ENCODE data around the gene KRTAP5-9.
"Not testable (repeated sequence)": the region's sequence is repeated elsewhere in the genome, so short reads cannot be mapped to it uniquely, and the experiment has no call there.

Gene KRTAP5-9

GRCh38 chr11:71534711-71535608 is 13.3 kb upstream of the KRTAP5-9 start:
- not testable (repeated sequence) for DNase-seq

- DNase-seq = no peak
Measured at GRCh38 chr11:71535825-71536224, 12.4 kb upstream of the KRTAP5-9 start.

GRCh38 chr11:71537537-71537936 is 10.7 kb upstream of the KRTAP5-9 start:
- DNase-seq = no peak

GRCh38 chr11:71537977-71538665 is 10.1 kb upstream of the KRTAP5-9 start, which contains the start of gene KRTAP5-8:
TSS of gene KRTAP5-8 (plus strand) at chr11:71538025. CDS start at chr11:71538056, 31 bp downstream.
- not testable (repeated sequence) for DNase-seq

GRCh38 chr11:71538666-71538990 is 9.6 kb upstream of the KRTAP5-9 start:
- no peak for DNase-seq

- no peak for DNase-seq
Measured at GRCh38 chr11:71539017-71539416, 9.2 kb upstream of the KRTAP5-9 start.

- not testable (repeated sequence) for DNase-seq
Measured at GRCh38 chr11:71539971-71540370, 8.2 kb upstream of the KRTAP5-9 start.

- not testable (repeated sequence) for DNase-seq
Measured at GRCh38 chr11:71540521-71541304, 7.5 kb upstream of the KRTAP5-9 start.

- DNase-seq = no peak
Measured at GRCh38 chr11:71542382-71542781, 5.8 kb upstream of the KRTAP5-9 start.

GRCh38 chr11:71542879-71543777 is 5.1 kb upstream of the KRTAP5-9 start:
- DNase-seq = no peak

GRCh38 chr11:71543866-71544265 is 4.4 kb upstream of the KRTAP5-9 start:
- DNase-seq = no peak

- DNase-seq = no peak
Measured at GRCh38 chr11:71544525-71545214, 3.5 kb upstream of the KRTAP5-9 start.

GRCh38 chr11:71545405-71545966 is 2.7 kb upstream of the KRTAP5-9 start:
- DNase-seq = no peak

- DNase-seq = no peak
Measured at GRCh38 chr11:71548716-71549151, 514 bp downstream of the KRTAP5-9 start.

- no peak for DNase-seq
Measured at GRCh38 chr11:71551711-71552110, 3.5 kb downstream of the KRTAP5-9 start.

- no peak for DNase-seq
Measured at GRCh38 chr11:71554996-71555395, 6.8 kb downstream of the KRTAP5-9 start.

GRCh38 chr11:71555508-71555907 is 7.3 kb downstream of the KRTAP5-9 start:
- no peak for DNase-seq

GRCh38 chr11:71556018-71556417 is 7.8 kb downstream of the KRTAP5-9 start:
- no peak for DNase-seq

- DNase-seq = no peak
Measured at GRCh38 chr11:71557257-71557656, 9.0 kb downstream of the KRTAP5-9 start.

- DNase-seq = no peak
Measured at GRCh38 chr11:71558996-71559395, 10.8 kb downstream of the KRTAP5-9 start.

- no peak for DNase-seq
Measured at GRCh38 chr11:71562120-71562519, 13.9 kb downstream of the KRTAP5-9 start.

Data from T-helper 1 cell (primary cell).